Hepatocyte (in vitro differentiated cells): ENCODE data around the gene MAGI1. TPM values are rescaled to one million over a fixed set of nuclear protein-coding genes. Genes with fewer than 3 reads are reported as not detected.

Source experiments
- DNase-seq: peaks from one replicate; pipeline ENCODE4 v3.0.0-alpha.2; 2016; ENCODE audit warnings: low spot score
- H2AFZ ChIP-seq: fragments of 200-600 bp; sonication (generic); 2 replicates; pipeline ENCODE4 v1.6.0; 2016; ENCODE audit warnings: antibody characterized with exemption, mild to moderate bottlenecking
- H3K27ac ChIP-seq: fragments of 200-600 bp; sonication (generic); 2 replicates; pipeline ENCODE4 v1.5.1; 2016; ENCODE audit warnings: mild to moderate bottlenecking
- H3K27me3 ChIP-seq: fragments of 200-600 bp; sonication (generic); 2 replicates; pipeline ENCODE4 v1.6.1; 2016
- H3K36me3 ChIP-seq: fragments of 200-600 bp; sonication (generic); replicated peaks from 2 replicates; pipeline ENCODE4 v1.5.1; 2016; ENCODE audit warnings: low read depth; ENCODE audit not compliant: insufficient read depth
- H3K4me1 ChIP-seq: fragments of 200-600 bp; sonication (generic); 2 replicates; pipeline ENCODE4 v1.5.1; 2016; ENCODE audit warnings: mild to moderate bottlenecking, moderate library complexity; ENCODE audit not compliant: insufficient read depth
- H3K4me2 ChIP-seq: fragments of 200-600 bp; sonication (generic); 2 replicates; pipeline ENCODE4 v1.6.0; 2016
- H3K4me3 ChIP-seq: fragments of 200-600 bp; sonication (generic); 2 replicates; pipeline ENCODE4 v1.5.1; 2016; ENCODE audit warnings: mild to moderate bottlenecking
- H3K79me2 ChIP-seq: fragments of 200-600 bp; sonication (generic); 2 replicates; pipeline ENCODE4 v1.6.0; 2017; ENCODE audit warnings: mild to moderate bottlenecking
- H3K9me2 ChIP-seq: fragments of 200-600 bp; sonication (generic); replicated peaks from 2 replicates; pipeline ENCODE4 v1.6.0; 2017; ENCODE audit warnings: mild to moderate bottlenecking; ENCODE audit not compliant: insufficient read depth
- H3K9me3 ChIP-seq: fragments of 200-600 bp; sonication (generic); 2 replicates; pipeline ENCODE4 v1.5.1; 2016; ENCODE audit warnings: low read depth, mild to moderate bottlenecking
- H4K20me1 ChIP-seq: fragments of 200-600 bp; sonication (generic); 2 replicates; pipeline ENCODE4 v1.6.0; 2016; ENCODE audit warnings: mild to moderate bottlenecking; ENCODE audit not compliant: insufficient read depth, poor library complexity, severe bottlenecking
- EZH2 ChIP-seq: fragments of 200-600 bp; sonication (generic); IDR thresholded peaks from 2 replicates; pipeline ENCODE4 v1.6.1; 2016; ENCODE audit warnings: antibody characterized with exemption, mild to moderate bottlenecking, borderline replicate concordance
- EZH2phosphoT487 ChIP-seq: fragments of 200-600 bp; sonication (generic); IDR thresholded peaks from one replicate; pipeline ENCODE4 v1.6.1; 2018; ENCODE audit warnings: antibody characterized with exemption, mild to moderate bottlenecking, low read depth, moderate library complexity; ENCODE audit not compliant: unreplicated experiment, severe bottlenecking
- WGBS: methylation state at CpG from one replicate; pipeline ENCODE4 v1.1.6; 2016; ENCODE audit warnings: low lambda C conversion rate; ENCODE audit errors: missing lambda C conversion rate; 5-methylcytosine and 5-hydroxymethylcytosine counted together
- polyA plus RNA-seq: library from polyadenylated mRNA; unstranded; fragments of >200 nt; fragmentation: Nextera tagmentation; extraction: Ambion mirVana; gene quantifications from 2 replicates; pipeline ENCODE4 v1.2.1, GENCODE V29; 2016
- total RNA-seq: library from RNA; depleted of rRNA; stranded (reverse); fragments of >200 nt; gene quantifications from 2 replicates; pipeline ENCODE4 v1.2.3, GENCODE V29; 2014
- TF ChIP-seq, protein P1 (sequence below): fragments of 200-600 bp; sonication (generic); IDR thresholded peaks from 2 replicates; pipeline ENCODE4 v1.5.1; 2016; ENCODE audit warnings: antibody characterized with exemption, mild to moderate bottlenecking; ENCODE audit not compliant: poor library complexity

The MAGI1 gene
- total and polyA plus RNA-seq, 2 experiments from 2014 or later = 26.2 to 43.5 TPM

DNA sequence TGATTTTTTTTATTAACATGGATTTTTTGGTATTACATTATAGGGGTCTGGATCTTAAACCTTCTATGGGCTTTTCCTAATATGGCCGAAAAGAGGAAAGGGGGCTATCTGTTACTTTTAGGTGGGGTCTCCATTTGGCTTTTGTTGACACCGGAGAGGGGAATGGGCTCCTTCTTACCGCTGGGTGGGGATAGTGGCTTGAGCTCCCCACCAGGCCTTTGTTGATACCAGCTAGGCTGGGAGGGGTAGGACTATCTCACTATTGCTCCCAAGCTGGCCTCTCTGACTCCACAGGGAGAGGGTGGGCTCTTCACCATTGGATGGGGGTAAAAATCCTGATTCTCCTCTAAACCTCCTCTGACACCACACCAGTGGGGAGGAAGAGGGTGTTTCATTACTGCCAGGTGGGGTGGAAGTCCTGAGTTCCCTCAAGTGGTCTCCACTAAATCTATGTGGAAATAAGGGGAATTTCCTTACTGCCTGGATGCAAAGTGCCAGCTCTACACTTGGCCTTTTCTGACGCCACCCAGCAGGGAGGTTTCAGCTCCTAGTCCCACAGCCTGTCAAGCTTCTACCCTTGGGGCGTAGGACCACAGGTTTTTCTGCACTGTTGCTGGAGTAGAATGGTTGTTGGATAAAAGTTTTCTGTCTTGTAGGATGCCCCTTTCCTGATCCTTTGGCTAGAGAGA lies 572.3 kb downstream of the MAGI1 start:
- H3K4me2 ChIP-seq = no peak overlapping the region
- no peaks in the 10 kb centered on the region for H3K36me3 ChIP-seq
- no peaks in the 10 kb centered on the region for H3K9me3 ChIP-seq
- H4K20me1 ChIP-seq = no peaks in the 10 kb centered on the region
- no peak overlapping the region for H2AFZ ChIP-seq
- 73% methylated on average over 5 of the region's 5 CpGs for WGBS
- H3K27me3 ChIP-seq = no peaks in the 10 kb centered on the region
- no peaks in the 10 kb centered on the region for H3K79me2 ChIP-seq
- DNase-seq = no peak
- no peaks in the 10 kb centered on the region for H3K4me1 ChIP-seq
- no peak overlapping the region for H3K27ac ChIP-seq
- H3K4me3 ChIP-seq = no peak overlapping the region
- TF ChIP-seq, protein P1, sequence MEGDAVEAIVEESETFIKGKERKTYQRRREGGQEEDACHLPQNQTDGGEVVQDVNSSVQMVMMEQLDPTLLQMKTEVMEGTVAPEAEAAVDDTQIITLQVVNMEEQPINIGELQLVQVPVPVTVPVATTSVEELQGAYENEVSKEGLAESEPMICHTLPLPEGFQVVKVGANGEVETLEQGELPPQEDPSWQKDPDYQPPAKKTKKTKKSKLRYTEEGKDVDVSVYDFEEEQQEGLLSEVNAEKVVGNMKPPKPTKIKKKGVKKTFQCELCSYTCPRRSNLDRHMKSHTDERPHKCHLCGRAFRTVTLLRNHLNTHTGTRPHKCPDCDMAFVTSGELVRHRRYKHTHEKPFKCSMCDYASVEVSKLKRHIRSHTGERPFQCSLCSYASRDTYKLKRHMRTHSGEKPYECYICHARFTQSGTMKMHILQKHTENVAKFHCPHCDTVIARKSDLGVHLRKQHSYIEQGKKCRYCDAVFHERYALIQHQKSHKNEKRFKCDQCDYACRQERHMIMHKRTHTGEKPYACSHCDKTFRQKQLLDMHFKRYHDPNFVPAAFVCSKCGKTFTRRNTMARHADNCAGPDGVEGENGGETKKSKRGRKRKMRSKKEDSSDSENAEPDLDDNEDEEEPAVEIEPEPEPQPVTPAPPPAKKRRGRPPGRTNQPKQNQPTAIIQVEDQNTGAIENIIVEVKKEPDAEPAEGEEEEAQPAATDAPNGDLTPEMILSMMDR = no peak
- TF ChIP-seq EZH2phosphoT487 (no peak), EZH2 (no peak)
- H3K9me2 ChIP-seq = no peaks in the 10 kb centered on the region

DNA sequence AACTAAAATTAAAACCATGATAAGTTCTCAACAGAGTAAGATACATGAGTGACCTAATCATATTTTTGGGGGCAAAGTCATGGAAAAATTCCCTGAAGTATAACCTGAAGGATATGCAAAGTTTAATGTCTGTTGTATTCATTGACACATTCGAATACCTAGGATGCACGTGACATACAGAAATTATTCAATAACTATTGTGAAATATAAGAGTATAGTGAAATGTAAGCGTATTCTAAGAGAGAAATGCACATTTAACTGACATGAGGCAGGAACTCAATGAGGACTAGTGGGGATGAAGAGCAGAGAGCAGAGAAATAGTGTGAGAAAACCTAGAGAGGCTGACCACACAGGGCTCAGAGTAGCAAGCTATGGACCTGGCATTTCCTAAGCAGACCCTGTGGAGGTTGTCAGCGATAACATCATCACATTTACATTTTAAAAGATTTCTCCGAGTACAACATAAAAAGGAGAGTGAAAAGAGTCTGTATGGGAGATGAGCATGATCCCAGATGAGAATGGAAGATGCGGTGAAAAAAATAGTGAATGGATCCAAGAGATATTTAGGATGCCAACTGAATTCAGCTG lies 588.8 kb downstream of the MAGI1 start:
- H3K4me3 ChIP-seq = no peak overlapping the region
- no peak overlapping the region for H3K27ac ChIP-seq
- no peak overlapping the region for H2AFZ ChIP-seq
- no peak for DNase-seq
- 90% methylated on average over 6 of the region's 6 CpGs for WGBS
- no peaks in the 10 kb centered on the region for H4K20me1 ChIP-seq
- H3K9me2 ChIP-seq = no peaks in the 10 kb centered on the region
- H3K79me2 ChIP-seq = no peaks in the 10 kb centered on the region
- no peaks in the 10 kb centered on the region for H3K36me3 ChIP-seq
- no peaks in the 10 kb centered on the region for H3K27me3 ChIP-seq
- no peaks in the 10 kb centered on the region for H3K4me1 ChIP-seq
- no peak for TF ChIP-seq EZH2phosphoT487
- H3K4me2 ChIP-seq = no peak overlapping the region
- no peaks in the 10 kb centered on the region for H3K9me3 ChIP-seq

DNA sequence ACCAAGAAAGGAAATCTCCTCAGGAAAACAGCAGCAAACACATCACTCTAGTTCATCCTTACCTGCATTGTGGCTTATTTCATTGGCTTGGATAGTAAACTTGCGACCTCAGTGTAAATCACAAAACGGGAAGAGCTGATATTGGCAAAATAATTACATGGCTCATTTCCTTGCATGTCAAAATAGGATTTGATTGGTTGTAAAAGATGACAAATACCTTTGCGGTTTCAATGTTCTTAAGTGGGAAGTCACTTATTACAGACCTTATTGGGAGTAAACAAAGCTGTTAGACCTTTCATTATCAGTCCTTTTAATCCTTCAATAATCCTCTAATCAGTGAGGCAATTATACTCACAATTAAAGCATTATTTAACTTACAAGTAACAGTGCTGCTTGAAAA lies 590.6 kb downstream of the MAGI1 start:
- H3K4me3 ChIP-seq = no peak overlapping the region
- H2AFZ ChIP-seq = no peak overlapping the region
- no peaks in the 10 kb centered on the region for H3K27me3 ChIP-seq
- H3K4me2 ChIP-seq = no peak overlapping the region
- TF ChIP-seq EZH2phosphoT487 = no peak
- TF ChIP-seq, protein P1 = no peak
- no peak for TF ChIP-seq EZH2
- no peaks in the 10 kb centered on the region for H3K79me2 ChIP-seq
- no peaks in the 10 kb centered on the region for H3K4me1 ChIP-seq
- no peak for DNase-seq
- no peaks in the 10 kb centered on the region for H3K36me3 ChIP-seq
- no peaks in the 10 kb centered on the region for H4K20me1 ChIP-seq
- no peaks in the 10 kb centered on the region for H3K9me2 ChIP-seq
- H3K9me3 ChIP-seq = no peaks in the 10 kb centered on the region
- 69% methylated on average over 3 of the region's 3 CpGs for WGBS
- H3K27ac ChIP-seq = no peak overlapping the region

DNA sequence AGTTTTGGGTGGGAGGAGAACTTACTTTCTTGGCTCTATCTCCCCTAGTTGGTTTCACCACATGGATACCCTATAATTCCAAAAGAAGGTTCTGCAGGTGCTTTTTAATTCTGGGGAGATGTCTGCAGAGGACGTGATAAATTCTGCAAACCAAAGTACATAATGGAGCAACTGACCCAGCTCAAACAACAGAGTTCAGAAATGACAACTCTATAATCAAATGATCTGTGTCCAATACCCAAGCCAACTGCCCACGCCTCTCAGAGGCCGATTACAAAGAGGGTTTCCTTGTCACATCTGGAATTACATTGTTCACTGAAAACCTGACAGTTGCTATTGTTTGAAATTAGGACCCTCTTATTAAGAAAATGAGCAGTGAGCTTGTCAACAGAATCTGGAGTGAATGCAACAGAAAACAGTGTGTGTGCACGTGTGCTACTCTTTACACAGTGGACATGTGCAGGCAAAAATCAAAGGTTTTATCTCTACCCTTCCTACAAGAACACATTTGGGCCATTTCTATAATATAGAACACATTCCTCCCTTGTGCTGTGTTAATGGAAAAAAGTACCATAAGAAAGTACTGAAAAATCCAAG lies 593.0 kb downstream of the MAGI1 start:
- WGBS = 83% methylated on average over 4 of the region's 4 CpGs
- no peak for TF ChIP-seq EZH2
- TF ChIP-seq, protein P1 = no peak
- TF ChIP-seq EZH2phosphoT487 = no peak

More for the DNA sequence above, 593.0 kb downstream of the MAGI1 start:
- no peak for DNase-seq
- no peak overlapping the region for H3K4me2 ChIP-seq
- H4K20me1 ChIP-seq = no peaks in the 10 kb centered on the region
- H3K36me3 ChIP-seq = no peaks in the 10 kb centered on the region
- H3K4me3 ChIP-seq = no peak overlapping the region
- H3K27ac ChIP-seq = no peak overlapping the region
- no peaks in the 10 kb centered on the region for H3K9me3 ChIP-seq
- no peaks in the 10 kb centered on the region for H3K79me2 ChIP-seq
- no peaks in the 10 kb centered on the region for H3K27me3 ChIP-seq
- H3K4me1 ChIP-seq = no peaks in the 10 kb centered on the region
- H3K9me2 ChIP-seq = no peaks in the 10 kb centered on the region
- H2AFZ ChIP-seq = no peak overlapping the region
